T47D (cell line): Measurements from ENCODE around the gene ANKRD13A.

ENCODE experiments used
- DNase-seq, 2 experiments: peaks; one replicate each; pipeline versions ENCODE4 v3.0.0 to v3.0.0-alpha.2; 2011 to 2012; ENCODE audit warnings: low read depth in 1 of 2, low spot score in 1 of 2
- JUND ChIP-seq: IDR thresholded peaks from 2 replicates; pipeline ENCODE4 v1.6.1; 2012; ENCODE audit warnings: low read depth
- in situ Hi-C: cut with HindIII; loops from 2 replicates; pipeline ENCODE4 v1.10.0; 2016; ENCODE audit warnings: low sequenced_read_pairs, low pct_unique_long_range_greater_than_20kb

ANKRD13A gene

DNA sequence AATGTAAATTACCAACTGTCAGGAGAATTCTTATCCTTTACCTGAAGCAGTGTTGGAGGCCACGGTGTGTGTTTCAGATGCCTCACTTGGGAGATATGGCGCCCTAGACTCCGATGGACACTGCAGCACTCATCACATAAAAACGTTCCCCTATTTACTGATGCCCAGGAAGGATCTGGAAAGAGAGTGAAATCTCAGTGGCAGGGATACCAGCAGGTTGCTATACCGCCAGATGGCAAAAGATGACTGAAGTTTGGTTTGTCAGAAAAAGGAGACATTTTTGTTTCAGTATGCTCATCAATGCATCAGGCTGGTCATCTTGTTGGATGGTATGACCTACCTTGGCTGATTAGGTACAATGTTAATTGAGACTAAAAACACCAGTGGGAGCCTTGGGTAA, 7.6 kb upstream of the ANKRD13A start:
- in situ Hi-C loops: no loop called here
- TF ChIP-seq JUND: no peak
- DNase-seq: no peak

DNA sequence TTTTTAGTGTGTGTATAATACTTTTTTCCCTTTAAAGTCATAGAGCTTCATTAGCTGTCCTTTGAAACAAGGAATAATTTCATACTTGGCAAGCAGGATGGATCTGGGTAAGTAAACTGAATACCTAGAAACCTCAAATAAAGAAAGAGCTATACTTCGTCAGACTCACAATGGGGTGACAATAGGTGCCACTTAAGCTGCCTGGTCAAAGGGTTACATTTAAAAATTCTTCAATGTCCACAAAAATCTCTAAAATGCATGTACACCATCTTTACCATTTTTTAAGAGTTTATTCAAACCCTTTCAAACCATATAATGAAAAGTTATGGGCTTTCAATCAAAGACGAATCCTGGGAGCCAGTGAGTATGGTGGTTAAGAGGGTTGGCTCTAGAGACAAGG, 6.1 kb upstream of the ANKRD13A start:
- TF ChIP-seq JUND: no peak
- no peak for DNase-seq
- in situ Hi-C loops: no loop called here

DNA sequence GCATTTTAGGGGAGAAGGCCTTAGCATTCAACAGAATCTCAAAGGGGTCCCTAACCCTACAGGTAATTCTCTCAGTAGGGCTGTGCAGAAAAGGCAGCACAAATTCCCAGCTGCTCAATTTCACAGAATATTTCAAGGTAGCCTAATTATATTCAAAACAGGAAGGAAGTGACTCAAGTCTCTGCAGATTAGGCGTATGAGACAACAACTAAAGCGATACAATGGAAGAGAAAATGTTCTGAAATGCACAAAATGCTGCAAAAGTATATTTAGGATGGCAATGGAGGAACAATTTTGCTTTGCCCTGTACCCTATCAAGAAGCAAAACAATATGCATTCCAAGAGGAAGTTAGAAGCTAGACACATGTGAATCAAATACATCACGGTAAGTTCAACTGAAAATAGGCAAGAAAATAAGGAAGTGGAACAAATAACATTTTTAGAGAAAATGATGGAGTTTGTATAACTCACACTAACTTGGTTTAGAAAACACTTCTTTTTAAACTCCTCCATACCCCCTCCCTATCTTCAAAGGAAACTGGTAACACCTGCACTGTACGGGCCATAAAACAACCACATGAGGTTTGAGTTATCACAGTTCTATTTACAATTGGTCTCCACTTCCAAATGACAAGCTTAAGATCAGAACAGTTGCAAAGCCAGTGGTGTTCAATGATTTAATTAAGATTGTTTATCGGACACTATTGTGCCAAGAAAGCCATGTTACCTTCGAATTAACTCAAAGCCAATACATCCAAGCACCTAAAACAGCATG, 4.6 kb upstream of the ANKRD13A start:
- in situ Hi-C loops: no loop called here
- TF ChIP-seq JUND: no peak
- no peak for DNase-seq

DNA sequence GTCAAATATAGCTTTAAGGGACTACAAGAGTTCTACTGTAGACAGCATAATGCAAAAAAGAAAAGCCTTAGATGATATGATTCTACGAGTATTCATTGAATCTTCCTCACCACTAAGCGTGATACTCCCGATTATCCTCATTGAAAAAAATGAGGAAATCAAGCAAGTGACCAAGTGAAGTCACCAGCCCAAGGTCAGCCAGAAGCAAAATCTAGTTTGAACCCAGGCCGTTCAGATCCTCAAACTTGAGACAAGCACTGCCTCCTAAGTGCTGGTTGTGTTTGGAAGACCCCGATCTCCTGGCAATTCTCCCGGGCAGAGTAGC, 3.9 kb upstream of the ANKRD13A start:
- no peak for TF ChIP-seq JUND
- no peak for DNase-seq
- in situ Hi-C loops: no loop called here

DNA sequence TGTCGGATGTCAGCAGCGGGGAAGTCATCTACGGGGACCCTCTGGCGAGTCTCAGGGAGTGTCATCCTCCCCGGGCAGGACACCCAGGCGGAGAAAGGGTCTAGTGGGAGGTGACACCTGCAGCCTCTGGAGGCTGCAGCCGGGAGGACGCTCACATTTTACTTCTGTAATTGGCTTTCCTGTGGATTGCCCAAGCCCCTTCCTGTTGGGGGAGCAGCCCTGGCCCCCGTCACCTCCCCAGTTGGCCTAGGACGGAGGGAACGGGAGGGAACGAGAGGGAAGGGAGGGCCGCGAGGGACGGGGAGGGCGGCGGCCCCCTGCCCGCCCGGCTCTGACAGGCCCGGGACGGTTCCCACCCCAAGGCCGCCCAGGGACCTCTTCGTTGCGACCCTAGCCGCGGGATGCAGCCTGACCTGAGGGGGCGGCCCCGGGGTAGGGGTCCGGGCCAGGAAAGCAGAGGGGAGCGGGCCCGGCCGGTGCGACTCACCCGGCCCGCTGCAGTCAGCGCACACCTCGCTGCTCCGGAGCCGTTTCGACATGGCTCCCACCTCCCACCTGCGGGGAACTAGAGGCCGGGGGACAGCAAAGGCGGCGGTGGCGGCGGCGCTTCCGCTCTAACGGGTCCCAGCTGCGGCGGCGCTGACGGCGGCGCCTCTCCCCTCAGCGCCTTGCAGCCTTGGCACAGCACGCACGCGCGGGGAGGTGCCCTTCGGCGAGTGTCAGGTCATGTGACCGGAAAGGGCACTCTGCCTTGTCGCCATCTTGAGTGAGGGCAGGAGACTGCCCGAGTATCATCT, 3.3 kb upstream of the ANKRD13A start, which contains the start of gene GIT2:
Gene GIT2 (minus strand): TSS at position 683 of the 797 bp plus-strand sequence. CDS start 144 bp downstream, at position 539.
- no peak for TF ChIP-seq JUND
- peak; percentile 95 to 96 for DNase-seq
- in situ Hi-C loops: no loop called here

DNA sequence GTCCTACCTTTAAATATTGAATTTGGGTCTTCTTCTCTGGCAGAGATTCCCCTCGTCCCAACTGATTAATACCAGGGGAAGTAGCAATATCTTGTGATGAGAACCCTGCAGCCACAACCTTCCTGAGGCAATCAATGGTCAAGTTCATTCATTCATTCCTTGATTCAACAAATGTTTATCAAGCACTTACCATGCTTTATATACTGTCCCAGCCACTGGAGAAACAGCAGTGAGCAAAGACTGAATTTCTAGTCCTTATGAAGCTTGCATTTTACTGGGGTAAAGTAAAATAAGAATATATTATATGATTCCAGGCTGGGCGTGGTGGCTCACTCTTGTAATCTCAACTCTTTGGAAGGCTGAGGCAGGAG, 2.8 kb upstream of the ANKRD13A start:
- TF ChIP-seq JUND: no peak
- in situ Hi-C loops: no loop called here

DNA sequence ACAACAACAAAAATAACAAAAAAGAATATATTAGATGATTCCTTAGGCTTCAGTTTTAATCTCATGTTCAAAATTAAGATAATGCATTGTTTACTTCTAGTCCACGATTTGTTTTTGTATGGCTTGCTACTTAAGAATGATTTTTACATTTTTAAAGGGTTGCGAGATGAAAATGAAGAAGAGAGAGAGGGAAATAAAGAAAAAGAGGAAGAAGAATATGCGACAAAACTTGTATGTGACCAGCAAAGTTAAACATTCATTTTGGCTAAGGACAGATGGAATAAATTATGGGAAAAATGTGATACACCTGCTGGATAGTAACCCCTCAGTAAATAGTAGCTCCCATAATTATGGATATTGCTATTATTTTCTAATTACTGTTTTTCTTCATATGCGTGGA, 1.8 kb upstream of the ANKRD13A start:
- no peak for DNase-seq
- in situ Hi-C loops: no loop called here
- TF ChIP-seq JUND: no peak

More for the DNA sequence above, 2.8 kb upstream of the ANKRD13A start:
- DNase-seq: no peak

DNA sequence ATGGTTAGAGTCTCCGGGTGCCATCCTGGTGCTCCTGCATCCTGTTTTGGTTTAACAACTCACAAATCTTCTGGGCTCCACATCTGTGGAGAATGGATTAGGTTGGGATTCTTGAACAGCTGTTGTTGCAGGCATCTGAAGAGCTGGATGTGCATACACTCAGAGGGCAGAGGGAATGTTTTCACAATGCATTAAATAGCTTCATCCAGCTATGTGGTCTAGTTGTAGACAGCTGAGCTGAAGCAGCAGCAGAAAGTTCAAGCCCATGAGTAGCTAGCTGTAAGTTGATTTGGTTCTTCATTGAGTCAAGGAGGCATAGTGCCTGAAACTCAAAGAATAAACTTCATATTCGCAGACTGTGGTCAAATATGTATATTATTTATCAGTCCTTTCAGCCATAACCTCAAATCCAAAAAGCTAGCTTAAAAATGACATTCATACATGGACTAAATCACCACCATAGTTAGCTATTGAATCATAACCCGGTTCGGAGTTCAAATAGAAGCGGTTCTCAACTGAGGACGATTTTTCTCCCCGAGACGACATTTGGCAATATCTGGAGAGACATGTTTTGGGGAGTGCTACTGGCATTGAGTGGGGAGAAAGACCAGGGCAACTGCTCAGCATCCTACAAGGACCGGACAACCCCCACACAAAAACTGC, 858 bp upstream of the ANKRD13A start:
- in situ Hi-C loops: no loop called here
- no peak for DNase-seq
- TF ChIP-seq JUND: no peak

DNA sequence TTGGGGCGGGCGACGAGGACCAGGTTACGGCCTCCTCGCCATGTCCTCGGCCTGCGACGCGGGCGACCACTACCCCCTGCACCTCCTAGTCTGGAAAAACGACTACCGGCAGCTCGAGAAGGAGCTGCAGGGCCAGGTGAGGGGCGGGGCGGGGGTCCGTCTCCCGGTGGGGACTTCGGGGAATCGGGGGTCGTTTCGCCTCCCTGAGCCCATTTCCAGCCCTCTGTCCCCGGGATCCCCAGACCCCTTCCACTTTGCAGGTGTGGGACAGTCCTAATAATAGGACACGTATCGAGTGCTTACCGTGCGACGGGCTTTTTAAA, 380 bp downstream of the ANKRD13A start:
- DNase-seq: no peak
- TF ChIP-seq JUND: no peak
- in situ Hi-C loops: no loop called here

DNA sequence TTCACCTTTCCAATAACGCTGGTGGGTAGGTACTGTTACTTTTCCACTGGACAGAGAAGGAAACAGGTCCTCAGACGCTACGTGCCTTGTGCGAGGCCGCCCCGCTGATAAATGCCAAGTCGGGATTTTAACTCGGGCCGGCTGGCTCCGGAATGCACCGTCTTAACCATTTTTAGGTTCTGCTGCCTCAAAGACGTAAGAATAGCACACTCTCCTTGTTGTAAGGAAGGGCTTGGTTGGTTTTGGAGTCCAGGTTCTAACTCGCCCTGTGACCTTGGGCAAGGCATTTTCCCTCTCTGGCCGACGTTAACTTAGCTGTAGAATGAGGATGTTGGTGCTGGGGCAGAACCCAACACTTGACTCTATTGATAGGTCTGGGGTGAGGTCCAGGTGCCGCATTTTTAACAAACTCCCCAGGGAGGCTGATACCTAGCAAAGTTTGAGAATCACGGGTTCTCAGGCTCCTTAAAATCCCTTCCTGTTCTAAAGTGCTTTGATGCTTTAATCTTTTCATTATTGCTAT, 814 bp downstream of the ANKRD13A start:
- in situ Hi-C loops: no loop called here
- peak; percentile 26 to 41 for DNase-seq
- TF ChIP-seq JUND: no peak

DNA sequence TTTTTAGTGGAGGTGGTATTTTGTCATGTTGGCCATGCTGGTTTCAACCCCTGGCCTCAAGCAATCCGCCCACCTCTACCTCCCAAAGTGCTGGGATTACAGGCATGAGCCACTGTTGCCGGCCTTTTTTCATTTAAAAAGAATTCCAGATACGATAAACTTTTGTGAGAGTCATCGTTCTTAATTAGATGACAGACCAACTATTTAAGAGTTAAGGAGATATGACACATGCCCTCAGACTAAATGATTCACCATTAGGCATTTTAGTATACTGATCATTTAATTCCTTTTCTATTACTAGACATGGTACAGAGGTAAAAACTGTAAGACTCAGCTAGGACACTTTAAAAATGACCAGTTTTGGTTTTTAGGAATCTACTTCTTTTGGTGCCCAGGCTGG, 2.4 kb downstream of the ANKRD13A start:
- DNase-seq: no peak
- in situ Hi-C loops: no loop called here

DNA sequence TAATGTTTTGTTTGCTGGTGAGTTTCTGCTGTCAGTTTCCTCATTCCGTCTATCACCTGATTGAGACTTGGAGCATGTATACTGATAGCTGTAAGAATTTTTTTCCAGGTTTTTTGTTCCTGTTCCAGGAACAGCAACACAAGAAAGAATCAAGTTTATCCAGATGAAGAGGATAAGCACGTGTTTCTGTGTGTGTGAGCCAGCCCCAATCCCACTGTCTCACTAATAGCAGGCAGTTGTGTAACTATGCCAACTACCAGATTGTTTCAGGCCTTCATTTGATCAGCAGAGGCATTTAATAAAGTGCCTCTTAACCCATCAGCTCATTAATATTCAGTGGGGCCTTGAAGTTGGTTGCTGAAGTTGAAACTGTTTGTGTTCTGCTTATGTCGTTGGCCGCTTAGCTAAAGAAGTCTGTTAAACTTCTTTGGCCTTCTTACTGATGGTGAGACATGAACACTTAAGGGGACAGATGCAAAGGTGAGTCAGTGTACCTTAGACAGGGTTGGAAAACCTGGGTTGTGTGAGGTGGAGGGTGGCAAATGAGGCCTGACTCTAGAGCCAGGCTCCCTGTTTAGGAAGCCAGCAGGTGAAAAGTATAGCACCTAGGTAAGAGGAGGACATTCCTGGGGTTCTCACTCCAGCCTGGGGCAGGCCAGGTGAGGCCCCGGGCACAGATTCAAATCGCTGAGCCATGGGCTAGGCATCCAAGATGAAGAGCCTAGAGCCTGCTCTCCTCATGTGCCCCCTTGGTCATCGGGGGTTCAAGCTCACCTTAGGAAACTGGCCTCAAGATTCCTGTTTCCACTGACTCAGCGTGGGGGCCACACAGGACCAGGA, 3.7 kb downstream of the ANKRD13A start:
- no peak for TF ChIP-seq JUND
- in situ Hi-C loops: no loop called here
- peak in 1 of 2 experiments; percentile 35 for DNase-seq

More for the DNA sequence above, 2.4 kb downstream of the ANKRD13A start:
- TF ChIP-seq JUND: no peak
